Transverse colon (tissue), 4 donors: ENCODE measurements around the gene CCDC47. TPM values are rescaled to one million over a fixed set of nuclear protein-coding genes. Genes with fewer than 3 reads are reported as not detected.
"Not testable (repeated sequence)": the region's sequence is repeated elsewhere in the genome, so short reads cannot be mapped to it uniquely, and the experiment has no call there.

Source experiments
- DNase-seq: peaks from one replicate; pipeline ENCODE4 v3.0.0-alpha.2; 2019
- H3K27ac ChIP-seq, 4 donors: fragments of 200-600 bp; sonication (generic); 2 replicates each; pipeline ENCODE4 v1.5.1; 2016 to 2018; ENCODE audit warnings: inconsistent platforms in 4 of 4
- H3K27me3 ChIP-seq: fragments of 200-600 bp; sonication (generic); 2 replicates; pipeline ENCODE4 v1.5.1; 2017; ENCODE audit warnings: inconsistent platforms
- H3K36me3 ChIP-seq, 4 donors: fragments of 200-600 bp; sonication (generic); 2 replicates each; pipeline ENCODE4 v1.5.1; 2017 to 2019; ENCODE audit warnings: inconsistent platforms in 4 of 4
- H3K4me1 ChIP-seq, 4 donors: fragments of 200-600 bp; sonication (generic); 2 replicates each; pipeline ENCODE4 v1.5.1; 2017 to 2020; ENCODE audit warnings: inconsistent platforms in 4 of 4
- H3K4me3 ChIP-seq, 4 donors: fragments of 200-600 bp; sonication (generic); 1 replicate in 1 of 4; 2 replicates in 3 of 4; pipeline versions ENCODE4 v1.5.1 to v1.6.1; 2017 to 2019; ENCODE audit warnings: inconsistent platforms in 4 of 4
- H3K9me3 ChIP-seq, 2 donors: fragments of 200-600 bp; sonication (generic); 2 replicates each; pipeline ENCODE4 v1.5.1; 2017 to 2019; ENCODE audit warnings: inconsistent platforms in 2 of 2
- EP300 ChIP-seq: sonication (generic); formaldehyde crosslinking; IDR thresholded peaks from one replicate; pipeline ENCODE4 v1.6.1; 2017; ENCODE audit warnings: antibody characterized with exemption, low read depth
- POLR2A ChIP-seq: fragments of 450-650 bp; IDR thresholded peaks from one replicate; pipeline ENCODE4 v1.6.1; 2016; ENCODE audit warnings: antibody characterized with exemption, mild to moderate bottlenecking, moderate library complexity
- POLR2AphosphoS5 ChIP-seq, 3 donors: sonication (generic); formaldehyde crosslinking; IDR thresholded peaks; one replicate each; pipeline ENCODE4 v1.6.1; 2016; ENCODE audit warnings: antibody characterized with exemption in 3 of 3
- WGBS, 2 donors: methylation state at CpG; one replicate each; pipeline ENCODE4 v1.1.5; 2018; ENCODE audit warnings: low coverage in 1 of 2; 5-methylcytosine and 5-hydroxymethylcytosine counted together
- in situ Hi-C, 4 donors: fragments of 200-750 bp; cut with MboI; loops; one replicate each; pipeline versions ENCODE4 v1.15.0 to v1.15.1; 2017; ENCODE audit warnings: low sequenced_read_pairs in 3 of 4, low pct_ligation_motif_present in 1 of 4, low pct_unique_long_range_greater_than_20kb in 1 of 4
- intact Hi-C: fragments of 100-400 bp; cut with DNase I; formaldehyde crosslinking; loops from one replicate; pipeline ENCODE4 v1.15.1; 2023; ENCODE audit warnings: low total_unique reads
- total RNA-seq, 4 donors: library from RNA; depleted of rRNA; stranded (reverse); fragments of >200 nt; gene quantifications; one replicate each; pipeline ENCODE4 v1.1.0, GENCODE V29; 2016
- TF ChIP-seq, protein P1 (sequence below), 5 experiments: fragments of 200-600 bp in 3 of 5; fragments of 450-650 bp in 2 of 5; sonication (generic) in 3 of 5; IDR thresholded peaks; 1 replicate in 2 of 5; 2 replicates in 3 of 5; pipeline ENCODE4 v1.5.1; 2016 to 2017; ENCODE audit warnings: antibody characterized with exemption in 5 of 5, inconsistent platforms in 3 of 5, mild to moderate bottlenecking in 2 of 5, moderate library complexity in 1 of 5

Gene CCDC47
- total RNA-seq, 4 donors from 2014 or later = 78.2 to 129 (median 101) TPM

DNA sequence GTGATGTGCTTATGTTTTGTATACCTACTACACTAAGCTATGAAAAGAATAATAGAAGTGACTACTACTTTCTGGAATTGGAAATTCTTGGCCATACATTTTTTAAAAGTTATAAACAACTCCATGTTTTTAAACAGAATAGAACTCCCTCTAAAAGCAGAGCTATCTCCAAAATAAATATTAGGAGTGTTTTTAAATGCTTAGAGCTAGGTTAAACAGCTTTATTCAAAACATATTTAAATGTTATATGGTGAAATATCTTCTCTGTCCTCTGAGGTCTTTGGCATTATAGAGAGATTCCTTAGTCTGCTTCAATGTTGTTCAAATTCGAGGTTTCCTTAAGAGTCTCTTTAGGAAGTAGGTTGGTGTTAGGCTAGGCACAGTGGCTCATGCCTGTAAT is 30.9 kb upstream of the CCDC47 start:
- TF ChIP-seq EP300 (no peak), POLR2A (no peak), POLR2AphosphoS5 (IDR thresholded peaks at IDR 0.05) (no peak)
- TF ChIP-seq, protein P1, sequence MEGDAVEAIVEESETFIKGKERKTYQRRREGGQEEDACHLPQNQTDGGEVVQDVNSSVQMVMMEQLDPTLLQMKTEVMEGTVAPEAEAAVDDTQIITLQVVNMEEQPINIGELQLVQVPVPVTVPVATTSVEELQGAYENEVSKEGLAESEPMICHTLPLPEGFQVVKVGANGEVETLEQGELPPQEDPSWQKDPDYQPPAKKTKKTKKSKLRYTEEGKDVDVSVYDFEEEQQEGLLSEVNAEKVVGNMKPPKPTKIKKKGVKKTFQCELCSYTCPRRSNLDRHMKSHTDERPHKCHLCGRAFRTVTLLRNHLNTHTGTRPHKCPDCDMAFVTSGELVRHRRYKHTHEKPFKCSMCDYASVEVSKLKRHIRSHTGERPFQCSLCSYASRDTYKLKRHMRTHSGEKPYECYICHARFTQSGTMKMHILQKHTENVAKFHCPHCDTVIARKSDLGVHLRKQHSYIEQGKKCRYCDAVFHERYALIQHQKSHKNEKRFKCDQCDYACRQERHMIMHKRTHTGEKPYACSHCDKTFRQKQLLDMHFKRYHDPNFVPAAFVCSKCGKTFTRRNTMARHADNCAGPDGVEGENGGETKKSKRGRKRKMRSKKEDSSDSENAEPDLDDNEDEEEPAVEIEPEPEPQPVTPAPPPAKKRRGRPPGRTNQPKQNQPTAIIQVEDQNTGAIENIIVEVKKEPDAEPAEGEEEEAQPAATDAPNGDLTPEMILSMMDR (IDR thresholded peaks at IDR 0.05) = no peak
- WGBS, 2 donors = 97% methylated on average over 1 of the region's 1 CpG; no CpG with 5 or more reads in 1 of the 2 donors
- H3K4me1 ChIP-seq = no peaks in the 10 kb centered on the region
- H3K9me3 ChIP-seq = no peaks in the 10 kb centered on the region
- peaks cover 0 to 97% (median 47%) of the 10 kb centered on the region in 4 donors for H3K36me3 ChIP-seq
- no peak overlapping the region for H3K4me3 ChIP-seq
- in situ Hi-C loops (no loop called here), intact Hi-C loops (no loop called here)
- no peak overlapping the region for H3K27ac ChIP-seq
- H3K27me3 ChIP-seq = no peaks in the 10 kb centered on the region
- no peak for DNase-seq

GRCh38 chr17:63800783-63801182 is 27.4 kb upstream of the CCDC47 start:
- Histone ChIP-seq H3K36me3 (peaks cover 0 to 91% (median 45%) of the 10 kb centered on the region in 4 donors), H3K27ac (no peak overlapping the region), H3K9me3 (no peaks in the 10 kb centered on the region), H3K27me3 (no peaks in the 10 kb centered on the region), H3K4me1 (no peaks in the 10 kb centered on the region), H3K4me3 (no peak overlapping the region)
- in situ Hi-C loops = no loop called here
- intact Hi-C loops = no loop called here
- DNase-seq = no peak
- WGBS, 2 donors = 100% methylated on average over 1 of the region's 1 CpG; no CpG with 5 or more reads in 1 of the 2 donors
- TF ChIP-seq EP300 (no peak), POLR2AphosphoS5 (IDR thresholded peaks at IDR 0.05) (no peak), POLR2A (no peak)
- TF ChIP-seq, protein P1 (IDR thresholded peaks at IDR 0.05) = no peak

DNA sequence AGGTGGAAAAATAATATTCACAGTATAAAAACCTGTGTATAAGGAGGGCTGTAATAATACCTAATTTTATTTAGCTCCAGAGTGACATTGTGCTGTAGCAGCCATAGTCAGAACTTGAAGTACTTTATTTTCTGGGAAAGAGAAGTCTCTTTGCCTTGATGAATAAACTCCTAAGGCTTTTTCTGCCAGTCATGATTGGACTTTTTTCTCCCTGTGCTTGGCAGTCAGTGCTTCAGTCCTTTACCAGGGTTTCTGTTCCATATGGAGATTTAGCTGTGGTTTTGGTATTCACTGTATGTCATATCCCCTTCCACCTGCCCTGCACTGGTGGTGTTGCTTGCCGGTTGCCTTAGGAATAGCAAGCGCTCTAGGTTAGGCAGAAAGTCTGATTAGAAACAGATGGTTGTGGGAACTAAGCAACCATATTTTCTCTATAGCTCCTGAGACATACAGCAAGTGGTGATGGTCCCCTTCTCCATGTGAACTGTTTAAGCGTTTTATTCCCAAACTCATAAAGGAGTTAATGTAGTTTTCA is 25.2 kb upstream of the CCDC47 start:
- no peak for DNase-seq
- Histone ChIP-seq H3K36me3 (peaks cover 0 to 91% (median 43%) of the 10 kb centered on the region in 4 donors), H3K4me3 (no peak overlapping the region), H3K9me3 (no peaks in the 10 kb centered on the region), H3K27me3 (no peaks in the 10 kb centered on the region), H3K27ac (no peak overlapping the region), H3K4me1 (no peaks in the 10 kb centered on the region)
- intact Hi-C loops (no loop called here), in situ Hi-C loops (no loop called here)
- WGBS, 2 donors = 85 to 96% methylated on average over 2 to 3 of the region's 3 CpGs
- TF ChIP-seq POLR2A (no peak), POLR2AphosphoS5 (IDR thresholded peaks at IDR 0.05) (no peak), EP300 (no peak)
- TF ChIP-seq, protein P1 (IDR thresholded peaks at IDR 0.05) = no peak

- H3K4me3 ChIP-seq, DNase-seq, H3K4me1 ChIP-seq, intact Hi-C loops, H3K27me3 ChIP-seq, H3K9me3 ChIP-seq, H3K27ac ChIP-seq, in situ Hi-C loops: not testable (repeated sequence)
- WGBS, 2 donors = 97 to 100% methylated on average over 4 to 10 of the region's 10 CpGs
- H3K36me3 ChIP-seq = peaks cover 0 to 89% (median 42%) of the 10 kb centered on the region in 4 donors
Observed at GRCh38 chr17:63796375-63796774, 23.0 kb upstream of the CCDC47 start.
